Right atrium auricular region (tissue), 2 donors: Measurements from ENCODE around the gene KAT6B. TPM values are rescaled to one million over a fixed set of nuclear protein-coding genes. Genes with fewer than 3 reads are reported as not detected.

Source experiments
- DNase-seq: peaks from one replicate; pipeline ENCODE4 v3.0.0-alpha.2; 2019; ENCODE audit warnings: low spot score
- H3K27ac ChIP-seq, 2 donors: fragments of 200-600 bp; sonication (generic); 1 replicate in 1 of 2; 2 replicates in 1 of 2; pipeline ENCODE4 v1.5.1; 2016 to 2019
- H3K27me3 ChIP-seq, 2 donors: fragments of 200-600 bp; sonication (generic); one replicate each; pipeline versions ENCODE4 v1.5.1 to v1.6.0; 2017 to 2019
- H3K36me3 ChIP-seq: fragments of 200-600 bp; sonication (generic); one replicate; pipeline ENCODE4 v1.5.1; 2016
- H3K4me1 ChIP-seq, 2 donors: fragments of 200-600 bp; sonication (generic); one replicate each; pipeline versions ENCODE4 v1.5.1 to v1.6.0; 2017 to 2019
- H3K4me3 ChIP-seq, 2 donors: fragments of 200-600 bp; sonication (generic); 1 replicate in 1 of 2; 2 replicates in 1 of 2; pipeline ENCODE4 v1.5.1; 2017 to 2019; ENCODE audit warnings: mild to moderate bottlenecking in 1 of 2, moderate library complexity in 1 of 2
- H3K9me3 ChIP-seq, 2 donors: fragments of 200-600 bp; sonication (generic); one replicate each; pipeline ENCODE4 v1.5.1; 2019
- CTCF ChIP-seq, 2 donors: fragments of 200-600 bp; sonication (generic); IDR thresholded peaks; one replicate each; pipeline ENCODE4 v1.5.1; 2019; ENCODE audit warnings: antibody characterized with exemption in 2 of 2
- total RNA-seq, 2 donors: library from RNA; depleted of rRNA; stranded (reverse); fragments of >200 nt; gene quantifications; one replicate each; pipeline ENCODE4 v1.1.0, GENCODE V29; 2016

Gene KAT6B
- total RNA-seq, 2 donors from 2014 or later = 42.7 to 43.5 TPM

GRCh38 chr10:74994854-74995253, 168.5 kb downstream of the KAT6B start:
- no peaks in the 10 kb centered on the region for H3K9me3 ChIP-seq
- H3K4me3 ChIP-seq = no peak overlapping the region
- no peak for DNase-seq
- H3K4me1 ChIP-seq = no peaks in the 10 kb centered on the region
- no peak for TF ChIP-seq CTCF (IDR thresholded peaks at IDR 0.05)
- H3K27ac ChIP-seq = no peak overlapping the region
- H3K36me3 ChIP-seq = peaks cover 25% of the 10 kb centered on the region
- no peaks in the 10 kb centered on the region for H3K27me3 ChIP-seq

DNA sequence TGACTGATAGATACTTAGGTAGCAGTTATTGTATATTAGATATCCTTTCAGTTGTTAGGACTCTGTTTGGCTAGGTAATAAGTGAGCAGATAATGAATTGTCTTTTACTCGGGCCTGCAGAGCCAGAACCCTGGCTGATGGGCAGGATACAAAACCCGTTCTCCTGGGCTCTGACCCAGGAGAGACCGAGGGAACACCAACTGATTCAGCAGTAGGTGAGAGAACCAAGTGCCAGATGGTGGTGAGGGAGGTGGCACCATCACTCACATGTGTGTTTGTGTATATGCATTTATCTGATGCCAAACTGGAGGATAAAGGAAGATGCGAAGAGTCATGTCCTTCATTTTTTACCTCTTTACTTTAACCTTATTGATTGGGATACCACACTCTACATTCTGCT, 169.4 kb downstream of the KAT6B start:
- Histone ChIP-seq H3K27ac (no peak overlapping the region), H3K27me3 (no peaks in the 10 kb centered on the region), H3K4me1 (no peaks in the 10 kb centered on the region), H3K4me3 (no peak overlapping the region), H3K36me3 (peaks cover 30% of the 10 kb centered on the region), H3K9me3 (no peaks in the 10 kb centered on the region)
- TF ChIP-seq CTCF (IDR thresholded peaks at IDR 0.05) = no peak
- no peak for DNase-seq

DNA sequence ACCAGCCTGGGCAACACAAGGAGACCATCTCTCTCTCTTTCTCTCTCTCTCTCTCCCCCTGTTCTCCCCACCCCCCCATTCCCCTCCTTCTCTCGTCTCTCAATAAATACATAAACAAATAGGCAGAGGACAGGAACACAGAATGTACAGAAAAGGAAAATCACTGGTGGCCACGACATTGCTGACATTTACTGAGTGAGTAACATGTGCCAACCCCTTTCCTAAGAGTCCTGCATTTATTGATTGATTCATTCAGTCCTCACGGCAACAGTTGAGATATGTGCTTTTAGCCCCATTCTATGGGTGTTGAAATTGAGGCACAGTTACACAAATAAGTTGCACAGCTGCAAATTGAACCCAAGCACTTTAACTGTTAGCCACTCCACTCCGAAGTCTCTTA, 170.8 kb downstream of the KAT6B start:
- TF ChIP-seq CTCF (IDR thresholded peaks at IDR 0.05) = no peak
- no peak for DNase-seq
- Histone ChIP-seq H3K9me3 (no peaks in the 10 kb centered on the region), H3K4me1 (no peaks in the 10 kb centered on the region), H3K36me3 (peaks cover 38% of the 10 kb centered on the region), H3K27ac (no peak overlapping the region), H3K4me3 (no peak overlapping the region), H3K27me3 (no peaks in the 10 kb centered on the region)

- no peaks in the 10 kb centered on the region for H3K4me1 ChIP-seq
- H3K9me3 ChIP-seq = no peaks in the 10 kb centered on the region
- H3K36me3 ChIP-seq = peaks cover 20% of the 10 kb centered on the region
- no peak for DNase-seq
- H3K4me3 ChIP-seq = no peak overlapping the region
- no peak overlapping the region for H3K27ac ChIP-seq
- no peak for TF ChIP-seq CTCF (IDR thresholded peaks at IDR 0.05)
- H3K27me3 ChIP-seq = no peaks in the 10 kb centered on the region
Observed at GRCh38 chr10:75000748-75001321, 174.4 kb downstream of the KAT6B start.

- no peak for TF ChIP-seq CTCF (IDR thresholded peaks at IDR 0.05)
Observed at GRCh38 chr10:75001715-75002350, 175.4 kb downstream of the KAT6B start.

GRCh38 chr10:75002351-75002725, 175.9 kb downstream of the KAT6B start:
- peaks cover 16% of the 10 kb centered on the region for H3K36me3 ChIP-seq
- DNase-seq = no peak

More at GRCh38 chr10:75001715-75002350, 175.4 kb downstream of the KAT6B start:
- H3K27me3 ChIP-seq = no peaks in the 10 kb centered on the region
- DNase-seq = no peak
- H3K4me3 ChIP-seq = no peak overlapping the region
- H3K9me3 ChIP-seq = no peaks in the 10 kb centered on the region
- H3K36me3 ChIP-seq = peaks cover 16% of the 10 kb centered on the region
- no peaks in the 10 kb centered on the region for H3K4me1 ChIP-seq
- no peak overlapping the region for H3K27ac ChIP-seq

More at GRCh38 chr10:75002351-75002725, 175.9 kb downstream of the KAT6B start:
- Histone ChIP-seq H3K27me3 (no peaks in the 10 kb centered on the region), H3K4me1 (no peaks in the 10 kb centered on the region), H3K9me3 (no peaks in the 10 kb centered on the region), H3K4me3 (no peak overlapping the region), H3K27ac (no peak overlapping the region)
- no peak for TF ChIP-seq CTCF (IDR thresholded peaks at IDR 0.05)
